Fibroblast of pulmonary artery (primary cell): Measurements from ENCODE around the gene NTM.

Experiments
- DNase-seq: peaks from one replicate; pipeline ENCODE4 v3.0.0-alpha.2; 2010; ENCODE audit warnings: low read depth
- H3K4me3 ChIP-seq: replicated peaks from 2 replicates; pipeline ENCODE4 v1.5.1; 2011; ENCODE audit warnings: low read depth, mild to moderate bottlenecking, control low read depth, low read length, moderate library complexity
- CTCF ChIP-seq: IDR thresholded peaks from 2 replicates; pipeline ENCODE4 v1.5.1; 2011; ENCODE audit warnings: mild to moderate bottlenecking, control low read depth, low read length, inconsistent platforms; ENCODE audit errors: missing control alignments

NTM gene

GRCh38 chr11:131938351-131938751, 567.9 kb downstream of the NTM start:
- no peak for DNase-seq
- TF ChIP-seq CTCF = no peak
- no peak overlapping the region for H3K4me3 ChIP-seq

GRCh38 chr11:131940126-131940525, 569.7 kb downstream of the NTM start:
- TF ChIP-seq CTCF = no peak
- no peak for DNase-seq
- H3K4me3 ChIP-seq = no peak overlapping the region

GRCh38 chr11:131942878-131943277, 572.5 kb downstream of the NTM start:
- TF ChIP-seq CTCF = no peak
- no peak overlapping the region for H3K4me3 ChIP-seq
- DNase-seq = no peak

- no peak for TF ChIP-seq CTCF
- no peak for DNase-seq
- H3K4me3 ChIP-seq = no peak overlapping the region
Observed at GRCh38 chr11:131943295-131943694, 572.9 kb downstream of the NTM start.

- H3K4me3 ChIP-seq = no peak overlapping the region
- peak; percentile 64 for DNase-seq
- no peak for TF ChIP-seq CTCF
Observed at GRCh38 chr11:131944736-131945135, 574.3 kb downstream of the NTM start.

GRCh38 chr11:131945706-131946105, 575.3 kb downstream of the NTM start:
- TF ChIP-seq CTCF = no peak
- DNase-seq = no peak
- H3K4me3 ChIP-seq = no peak overlapping the region

- DNase-seq = no peak
- no peak overlapping the region for H3K4me3 ChIP-seq
- no peak for TF ChIP-seq CTCF
Observed at GRCh38 chr11:131947511-131947910, 577.1 kb downstream of the NTM start.
